OCI-LY1 (cell line): ENCODE measurements around the gene CHST5.
"Not testable (repeated sequence)": the region's sequence is repeated elsewhere in the genome, so short reads cannot be mapped to it uniquely, and the experiment has no call there.

ENCODE experiments used
- H2AFZ ChIP-seq: fragments of 200-600 bp; sonication (generic), shearing (Covaris generic); 2 replicates; pipeline ENCODE4 v1.6.0; 2014; ENCODE audit warnings: antibody characterized with exemption, mild to moderate bottlenecking, low read length
- H3F3A ChIP-seq: fragments of 200-600 bp; sonication (generic), shearing (Covaris generic); 2 replicates; pipeline ENCODE4 v1.6.0; 2014; ENCODE audit warnings: mild to moderate bottlenecking, antibody characterized with exemption, low read length, moderate library complexity; ENCODE audit not compliant: insufficient read depth
- H3K27ac ChIP-seq: fragments of 200-600 bp; sonication (generic); 2 replicates; pipeline ENCODE4 v1.5.1; 2014; ENCODE audit warnings: low read length, mixed run types, mild to moderate bottlenecking, low read depth; ENCODE audit not compliant: poor library complexity, severe bottlenecking
- H3K27me3 ChIP-seq: fragments of 200-600 bp; sonication (generic); 2 replicates; pipeline ENCODE4 v1.6.0; 2014; ENCODE audit warnings: antibody characterized with exemption, mild to moderate bottlenecking, low read length, moderate library complexity; ENCODE audit not compliant: insufficient read depth
- H3K36me3 ChIP-seq: fragments of 200-600 bp; sonication (generic); 2 replicates; pipeline ENCODE4 v1.6.1; 2014; ENCODE audit warnings: mild to moderate bottlenecking, antibody characterized with exemption, low read length, moderate library complexity, mixed read lengths; ENCODE audit not compliant: insufficient read depth
- H3K4me1 ChIP-seq: fragments of 200-600 bp; sonication (generic); 2 replicates; pipeline ENCODE4 v1.5.1; 2014; ENCODE audit warnings: mild to moderate bottlenecking, low read length, moderate library complexity; ENCODE audit not compliant: insufficient read depth, severe bottlenecking
- H3K4me2 ChIP-seq: fragments of 200-600 bp; sonication (generic), shearing (Covaris generic); 2 replicates; pipeline ENCODE4 v1.6.1; 2014; ENCODE audit warnings: low read length
- H3K4me3 ChIP-seq: fragments of 200-600 bp; sonication (generic); 2 replicates; pipeline ENCODE4 v1.5.1; 2014; ENCODE audit warnings: low read length, low read depth, mild to moderate bottlenecking, mixed read lengths; ENCODE audit not compliant: poor library complexity, severe bottlenecking
- H3K79me2 ChIP-seq: fragments of 200-600 bp; shearing (Covaris generic); 2 replicates; pipeline ENCODE4 v1.6.1; 2016; ENCODE audit warnings: mixed run types, low read length, mixed read lengths; ENCODE audit not compliant: insufficient read depth
- H3K9ac ChIP-seq: fragments of 200-600 bp; sonication (generic), shearing (Covaris generic); 2 replicates; pipeline ENCODE4 v1.6.1; 2014; ENCODE audit warnings: mild to moderate bottlenecking, low read length, mixed read lengths
- H3K9me2 ChIP-seq: fragments of 200-600 bp; sonication (generic), shearing (Covaris generic); 2 replicates; pipeline ENCODE4 v1.6.1; 2014; ENCODE audit warnings: low read depth, mild to moderate bottlenecking, low read length, mixed read lengths
- H3K9me3 ChIP-seq: fragments of 200-600 bp; shearing (Covaris generic); 2 replicates; pipeline ENCODE4 v1.6.1; 2014; ENCODE audit warnings: low read length, mixed read lengths
- H4K20me1 ChIP-seq: fragments of 200-600 bp; sonication (generic), shearing (Covaris generic); 2 replicates; pipeline ENCODE4 v1.6.0; 2016; ENCODE audit warnings: mild to moderate bottlenecking, low read length; ENCODE audit not compliant: insufficient read depth
- CTCF ChIP-seq: fragments of 200-600 bp; sonication (generic), shearing (Covaris generic); IDR thresholded peaks from 2 replicates; pipeline ENCODE4 v1.5.1; 2017; ENCODE audit warnings: mild to moderate bottlenecking, antibody characterized with exemption, low read length, moderate library complexity, mixed read lengths
- EZH2 ChIP-seq: fragments of 200-600 bp; sonication (generic), shearing (Covaris generic); IDR thresholded peaks from 2 replicates; pipeline ENCODE4 v1.8.0; 2017; ENCODE audit warnings: borderline replicate concordance, mixed run types, mild to moderate bottlenecking, antibody characterized with exemption, low read length, moderate library complexity, mixed read lengths

The CHST5 gene

GRCh38 chr16:75519175-75519574, 16.7 kb downstream of the CHST5 start:
- H3K27me3 ChIP-seq, result no peaks in the 10 kb centered on the region
- no peak overlapping the region for H2AFZ ChIP-seq
- H3K36me3 ChIP-seq, result no peaks in the 10 kb centered on the region
- no peak overlapping the region for H3K9ac ChIP-seq
- peaks cover 3% of the 10 kb centered on the region for H3K4me1 ChIP-seq
- H3K4me2 ChIP-seq, result no peak overlapping the region
- no peaks in the 10 kb centered on the region for H4K20me1 ChIP-seq
- no peak overlapping the region for H3K27ac ChIP-seq
- H3K79me2 ChIP-seq, result no peaks in the 10 kb centered on the region
- no peak for TF ChIP-seq CTCF
- no peak for TF ChIP-seq EZH2
- no peaks in the 10 kb centered on the region for H3K9me2 ChIP-seq
- H3K4me3 ChIP-seq, result no peak overlapping the region
- no peaks in the 10 kb centered on the region for H3K9me3 ChIP-seq
- no peaks in the 10 kb centered on the region for H3F3A ChIP-seq

- H3K9me2 ChIP-seq, H3K36me3 ChIP-seq, H2AFZ ChIP-seq, H3K27ac ChIP-seq, H3K27me3 ChIP-seq, H3K79me2 ChIP-seq, H3F3A ChIP-seq, H3K4me1 ChIP-seq, H3K9me3 ChIP-seq, H4K20me1 ChIP-seq: not testable (repeated sequence)
- Histone ChIP-seq H3K9ac (peak overlapping the region; percentile 61), H3K4me2 (peak overlapping the region; percentile 62), H3K4me3 (peak overlapping the region; percentile 69)
These were observed 19.5 kb downstream of the CHST5 start for GRCh38 chr16:75516189-75516966.

GRCh38 chr16:75514296-75514695, 21.6 kb downstream of the CHST5 start:
- Histone ChIP-seq H3K9me2 (no peaks in the 10 kb centered on the region), H3K9me3 (no peaks in the 10 kb centered on the region), H3K9ac (no peak overlapping the region), H3K4me1 (peaks cover 3% of the 10 kb centered on the region), H3F3A (no peaks in the 10 kb centered on the region), H3K4me2 (no peak overlapping the region), H3K4me3 (no peak overlapping the region), H4K20me1 (no peaks in the 10 kb centered on the region), H3K27ac (no peak overlapping the region), H3K79me2 (no peaks in the 10 kb centered on the region), H2AFZ (no peak overlapping the region), H3K27me3 (no peaks in the 10 kb centered on the region), H3K36me3 (no peaks in the 10 kb centered on the region)
- no peak for TF ChIP-seq CTCF
- no peak for TF ChIP-seq EZH2

- Histone ChIP-seq H3K9me3 (no peaks in the 10 kb centered on the region), H3K27ac (no peak overlapping the region), H3K79me2 (no peaks in the 10 kb centered on the region), H3K4me3 (no peak overlapping the region), H3F3A (no peaks in the 10 kb centered on the region), H3K27me3 (0 out of 2 replicates have a peak, but pooled peaks cover 4% of the 10 kb centered on the region), H3K4me2 (no peak overlapping the region), H2AFZ (no peak overlapping the region), H3K36me3 (no peaks in the 10 kb centered on the region), H3K9ac (no peak overlapping the region), H4K20me1 (no peaks in the 10 kb centered on the region), H3K4me1 (no peaks in the 10 kb centered on the region), H3K9me2 (no peaks in the 10 kb centered on the region)
- TF ChIP-seq EZH2 (no peak), CTCF (no peak)
These were observed 29.3 kb downstream of the CHST5 start for GRCh38 chr16:75506574-75506973.
